GM12801 (cell line): Measurements from ENCODE around the gene IL22RA2.

Source experiments
- CTCF ChIP-seq: IDR thresholded peaks from one replicate; pipeline ENCODE4 v1.5.1; 2011; ENCODE audit warnings: control low read depth; ENCODE audit not compliant: insufficient read length; ENCODE audit errors: extremely low read depth

Gene IL22RA2

GRCh38 chr6:137216106-137216505 lies 42.7 kb upstream of the IL22RA2 start:
- no peak for TF ChIP-seq CTCF

- TF ChIP-seq CTCF, result no peak
Observed at GRCh38 chr6:137214931-137215330, 41.5 kb upstream of the IL22RA2 start.

- no peak for TF ChIP-seq CTCF
Observed at GRCh38 chr6:137213813-137214212, 40.4 kb upstream of the IL22RA2 start.

GRCh38 chr6:137213331-137213740 lies 39.9 kb upstream of the IL22RA2 start:
- TF ChIP-seq CTCF, result no peak

- TF ChIP-seq CTCF, result no peak
Observed at GRCh38 chr6:137211910-137212309, 38.5 kb upstream of the IL22RA2 start.

GRCh38 chr6:137210903-137211302 lies 37.5 kb upstream of the IL22RA2 start:
- TF ChIP-seq CTCF, result no peak

GRCh38 chr6:137208279-137208678 lies 34.8 kb upstream of the IL22RA2 start:
- TF ChIP-seq CTCF, result no peak

- TF ChIP-seq CTCF, result no peak
Observed at GRCh38 chr6:137206577-137206976, 33.1 kb upstream of the IL22RA2 start.
